Caco-2 (cell line): ENCODE results near the gene PRKAR2A. TPM values are rescaled to one million over a fixed set of nuclear protein-coding genes. Genes with fewer than 3 reads are reported as not detected.

Experiments used
- BruUV-seq: library from RNA; stranded (reverse); fragments of 400-500 nt; replicated peaks from 2 replicates; lab custom pipeline; 2021; lab: Mats Ljungman, UMichigan
- CTCF ChIA-PET: fragments of 300-600 bp; sonication (Branson Sonifier 250); formaldehyde crosslinking; loops from one replicate; lab custom pipeline; 2022; ENCODE audit warnings: antibody characterized with exemption; lab: Charles Lee
- POLR2A ChIA-PET: fragments of 300-600 bp; sonication (Branson Sonifier 250); formaldehyde crosslinking; loops from one replicate; lab custom pipeline; 2022; ENCODE audit warnings: antibody characterized with exemption; lab: Charles Lee
- DNase-seq, 2 experiments: peaks; one replicate each; pipeline versions ENCODE4 v3.0.0 to v3.0.0-alpha.2; 2020 to 2022
- H3K27me3 ChIP-seq: replicated peaks from 2 replicates; pipeline ENCODE4 v1.6.0; 2011; ENCODE audit warnings: low read length; ENCODE audit not compliant: control insufficient read depth, insufficient read depth
- H3K36me3 ChIP-seq: 2 replicates; pipeline ENCODE4 v1.5.1; 2011; ENCODE audit warnings: low read length; ENCODE audit not compliant: control insufficient read depth, insufficient read depth
- H3K4me1 ChIP-seq: fragments of 250-450 bp; sonication (Bioruptor Pico); 2 replicates; pipeline ENCODE4 v1.5.1; 2020; ENCODE audit warnings: mild to moderate bottlenecking
- H3K4me3 ChIP-seq: 2 replicates; pipeline ENCODE4 v1.5.1; 2011; ENCODE audit warnings: low read depth, mild to moderate bottlenecking, control low read depth, low read length
- H3K9me3 ChIP-seq: fragments of 250-450 bp; sonication (Bioruptor Pico); 2 replicates; pipeline ENCODE4 v1.5.1; 2020; ENCODE audit warnings: mild to moderate bottlenecking, moderate library complexity
- H3K27ac Mint-ChIP-seq: one replicate; pipeline ENCODE4 v1.8.0; 2022; ENCODE audit warnings: mixed read lengths; ENCODE audit not compliant: unreplicated experiment
- H3K27me3 Mint-ChIP-seq: one replicate; pipeline ENCODE4 v1.8.0; 2022; ENCODE audit warnings: mixed read lengths; ENCODE audit not compliant: insufficient read depth, unreplicated experiment
- H3K36me3 Mint-ChIP-seq: one replicate; pipeline ENCODE4 v1.8.0; 2022; ENCODE audit warnings: mild to moderate bottlenecking, mixed read lengths; ENCODE audit not compliant: insufficient read depth, unreplicated experiment
- H3K4me1 Mint-ChIP-seq: one replicate; pipeline ENCODE4 v1.8.0; 2022; ENCODE audit warnings: low read depth, mixed read lengths; ENCODE audit not compliant: unreplicated experiment
- H3K4me3 Mint-ChIP-seq: one replicate; pipeline ENCODE4 v1.8.0; 2022; ENCODE audit warnings: mild to moderate bottlenecking, moderate library complexity, mixed read lengths; ENCODE audit not compliant: unreplicated experiment
- H3K9me3 Mint-ChIP-seq: one replicate; pipeline ENCODE4 v1.8.0; 2022; ENCODE audit warnings: mixed read lengths; ENCODE audit not compliant: unreplicated experiment
- CTCF ChIP-seq, 2 experiments: fragments of 200-600 bp in 1 of 2; IDR thresholded peaks; 1 replicate in 1 of 2; 2 replicates in 1 of 2; pipeline versions ENCODE4 v1.5.1 to v1.8.0; 2011 to 2022; ENCODE audit warnings: antibody characterized with exemption in 1 of 2, control low read depth in 1 of 2, inconsistent platforms in 1 of 2, low read depth in 1 of 2, low read length in 1 of 2, mild to moderate bottlenecking in 1 of 2, moderate library complexity in 1 of 2; ENCODE audit not compliant: insufficient read depth in 1 of 2, severe bottlenecking in 1 of 2, unreplicated experiment in 1 of 2
- intact Hi-C: fragments of 100-400 bp; cut with micrococcal nuclease; formaldehyde crosslinking; loops from one replicate; pipeline ENCODE4 v1.10.0; 2022; ENCODE audit not compliant: unreplicated experiment
- total RNA-seq: library from RNA; stranded (reverse); gene quantifications from 2 replicates; pipeline ENCODE4 v1.2.3, GENCODE V29; 2022

Gene PRKAR2A
- total RNA-seq, 1 experiment from 2014 or later = 56.3 TPM

- Histone ChIP-seq H3K27me3 (no peaks in the 10 kb centered on the region), H3K9me3 (no peaks in the 10 kb centered on the region), H3K4me3 (no peak overlapping the region), H3K36me3 (no peaks in the 10 kb centered on the region), H3K4me1 (no peaks in the 10 kb centered on the region)
- CTCF ChIA-PET = no interaction called here
- no peaks in the 10 kb centered on the region for H3K9me3 Mint-ChIP-seq
- no peak for DNase-seq
- no peaks in the 10 kb centered on the region for H3K27me3 Mint-ChIP-seq
- no peak for TF ChIP-seq CTCF (IDR thresholded peaks at IDR 0.05; ENCODE audit: insufficient read depth in 1 of 2, low read depth in 1 of 2, low read length in 1 of 2, severe bottlenecking in 1 of 2, unreplicated experiment in 1 of 2)
- no peaks in the 10 kb centered on the region for H3K4me1 Mint-ChIP-seq
- H3K4me3 Mint-ChIP-seq = no peak overlapping the region
- intact Hi-C loops = loop anchor here (5.0 kb wide), 1 partner anchor 72 kb away; the partner anchor contains the start of gene ARIH2
- no TSS peak for BruUV-seq
- POLR2A ChIA-PET = interaction anchor here (0.6 kb wide), 1 partner anchor 28 kb away, joined by 7 read pairs; no protein-coding TSS in a partner anchor
- no peaks in the 10 kb centered on the region for H3K36me3 Mint-ChIP-seq
- no peak overlapping the region for H3K27ac Mint-ChIP-seq
Measured at GRCh38 chr3:48845170-48845569, 2.5 kb downstream of the PRKAR2A start.

- TF ChIP-seq CTCF (IDR thresholded peaks at IDR 0.05; ENCODE audit: insufficient read depth in 1 of 2, low read depth in 1 of 2, low read length in 1 of 2, severe bottlenecking in 1 of 2, unreplicated experiment in 1 of 2) = no peak
- Histone ChIP-seq H3K27me3 (no peaks in the 10 kb centered on the region), H3K36me3 (0 out of 2 replicates have a peak, but pooled peaks cover 1% of the 10 kb centered on the region), H3K4me1 (no peaks in the 10 kb centered on the region), H3K9me3 (no peaks in the 10 kb centered on the region), H3K4me3 (no peak overlapping the region)
- no peaks in the 10 kb centered on the region for H3K27me3 Mint-ChIP-seq
- no peak overlapping the region for H3K27ac Mint-ChIP-seq
- POLR2A ChIA-PET = interaction anchor here (0.7 kb wide), 1 partner anchor 263 kb away, joined by 4 read pairs; no protein-coding TSS in a partner anchor
- H3K36me3 Mint-ChIP-seq = no peaks in the 10 kb centered on the region
- no peaks in the 10 kb centered on the region for H3K4me1 Mint-ChIP-seq
- CTCF ChIA-PET = no interaction called here
- no peak for DNase-seq
- no TSS peak for BruUV-seq
- H3K9me3 Mint-ChIP-seq = no peaks in the 10 kb centered on the region
- H3K4me3 Mint-ChIP-seq = no peak overlapping the region
- intact Hi-C loops = no loop called here
Measured at GRCh38 chr3:48837163-48837562, 10.5 kb downstream of the PRKAR2A start.

- POLR2A ChIA-PET = interaction anchor here (0.7 kb wide), 1 partner anchor 27 kb away, joined by 3 read pairs; no protein-coding TSS in a partner anchor
- no peak overlapping the region for H3K4me3 ChIP-seq
- H3K27me3 Mint-ChIP-seq = no peaks in the 10 kb centered on the region
- H3K9me3 ChIP-seq = no peaks in the 10 kb centered on the region
- no peaks in the 10 kb centered on the region for H3K4me1 ChIP-seq
- no peak overlapping the region for H3K4me3 Mint-ChIP-seq
- DNase-seq = no peak
- 0 out of 2 replicates have a peak, but pooled peaks cover 1% of the 10 kb centered on the region for H3K36me3 ChIP-seq
- CTCF ChIA-PET = no interaction called here
- H3K27me3 ChIP-seq = no peaks in the 10 kb centered on the region
- TF ChIP-seq CTCF (IDR thresholded peaks at IDR 0.05; ENCODE audit: insufficient read depth in 1 of 2, low read depth in 1 of 2, low read length in 1 of 2, severe bottlenecking in 1 of 2, unreplicated experiment in 1 of 2) = no peak
- no peaks in the 10 kb centered on the region for H3K9me3 Mint-ChIP-seq
- H3K4me1 Mint-ChIP-seq = no peaks in the 10 kb centered on the region
- intact Hi-C loops = no loop called here
- no peak overlapping the region for H3K27ac Mint-ChIP-seq
- no TSS peak for BruUV-seq
- H3K36me3 Mint-ChIP-seq = no peaks in the 10 kb centered on the region
Measured at GRCh38 chr3:48835650-48836366, 11.9 kb downstream of the PRKAR2A start.
